ENCODE data around the gene ZEB1.

Gene ZEB1

GRCh38 chr10:31419394-31420063 lies 100.5 kb downstream of the ZEB1 start:
- TF ChIP-seq USF1 (IDR thresholded peaks at IDR 0.05) (no peak), YY1 (IDR thresholded peaks at IDR 0.05; ENCODE audit: low read depth) (no peak), EGR1 (IDR thresholded peaks at IDR 0.05) (no peak), TEAD4 (IDR thresholded peaks at IDR 0.05) (no peak), TCF12 (IDR thresholded peaks at IDR 0.05; ENCODE audit: low read depth) (no peak), TAF1 (IDR thresholded peaks at IDR 0.05; ENCODE audit: low read depth) (no peak), CEBPB (IDR thresholded peaks at IDR 0.05) (no peak), ZBTB7A (IDR thresholded peaks at IDR 0.05; ENCODE audit: low read depth) (no peak)
- TF ChIP-seq, protein P1, sequence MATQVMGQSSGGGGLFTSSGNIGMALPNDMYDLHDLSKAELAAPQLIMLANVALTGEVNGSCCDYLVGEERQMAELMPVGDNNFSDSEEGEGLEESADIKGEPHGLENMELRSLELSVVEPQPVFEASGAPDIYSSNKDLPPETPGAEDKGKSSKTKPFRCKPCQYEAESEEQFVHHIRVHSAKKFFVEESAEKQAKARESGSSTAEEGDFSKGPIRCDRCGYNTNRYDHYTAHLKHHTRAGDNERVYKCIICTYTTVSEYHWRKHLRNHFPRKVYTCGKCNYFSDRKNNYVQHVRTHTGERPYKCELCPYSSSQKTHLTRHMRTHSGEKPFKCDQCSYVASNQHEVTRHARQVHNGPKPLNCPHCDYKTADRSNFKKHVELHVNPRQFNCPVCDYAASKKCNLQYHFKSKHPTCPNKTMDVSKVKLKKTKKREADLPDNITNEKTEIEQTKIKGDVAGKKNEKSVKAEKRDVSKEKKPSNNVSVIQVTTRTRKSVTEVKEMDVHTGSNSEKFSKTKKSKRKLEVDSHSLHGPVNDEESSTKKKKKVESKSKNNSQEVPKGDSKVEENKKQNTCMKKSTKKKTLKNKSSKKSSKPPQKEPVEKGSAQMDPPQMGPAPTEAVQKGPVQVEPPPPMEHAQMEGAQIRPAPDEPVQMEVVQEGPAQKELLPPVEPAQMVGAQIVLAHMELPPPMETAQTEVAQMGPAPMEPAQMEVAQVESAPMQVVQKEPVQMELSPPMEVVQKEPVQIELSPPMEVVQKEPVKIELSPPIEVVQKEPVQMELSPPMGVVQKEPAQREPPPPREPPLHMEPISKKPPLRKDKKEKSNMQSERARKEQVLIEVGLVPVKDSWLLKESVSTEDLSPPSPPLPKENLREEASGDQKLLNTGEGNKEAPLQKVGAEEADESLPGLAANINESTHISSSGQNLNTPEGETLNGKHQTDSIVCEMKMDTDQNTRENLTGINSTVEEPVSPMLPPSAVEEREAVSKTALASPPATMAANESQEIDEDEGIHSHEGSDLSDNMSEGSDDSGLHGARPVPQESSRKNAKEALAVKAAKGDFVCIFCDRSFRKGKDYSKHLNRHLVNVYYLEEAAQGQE (IDR thresholded peaks at IDR 0.05; ENCODE audit: low read depth) = no peak
- TF ChIP-seq, protein P2, sequence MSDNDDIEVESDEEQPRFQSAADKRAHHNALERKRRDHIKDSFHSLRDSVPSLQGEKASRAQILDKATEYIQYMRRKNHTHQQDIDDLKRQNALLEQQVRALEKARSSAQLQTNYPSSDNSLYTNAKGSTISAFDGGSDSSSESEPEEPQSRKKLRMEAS (IDR thresholded peaks at IDR 0.05) = no peak

- TF ChIP-seq TCF12 (IDR thresholded peaks at IDR 0.05; ENCODE audit: low read depth) (no peak), ZBTB7A (IDR thresholded peaks at IDR 0.05; ENCODE audit: low read depth) (no peak), EP300 (IDR thresholded peaks at IDR 0.05; ENCODE audit: borderline replicate concordance) (no peak), YY1 (IDR thresholded peaks at IDR 0.05; ENCODE audit: low read depth) (no peak), NFIC (IDR thresholded peaks at IDR 0.05) (no peak), EGR1 (IDR thresholded peaks at IDR 0.05) (no peak), FOXM1 (IDR thresholded peaks at IDR 0.05; ENCODE audit: borderline replicate concordance, low read depth) (no peak), CEBPB (IDR thresholded peaks at IDR 0.05) (no peak), RAD21 (IDR thresholded peaks at IDR 0.05; ENCODE audit: low read depth) (no peak)
Measured at GRCh38 chr10:31421322-31421721, 102.3 kb downstream of the ZEB1 start.

GRCh38 chr10:31422634-31423033 lies 103.6 kb downstream of the ZEB1 start:
- no peak for TF ChIP-seq ZBTB7A (IDR thresholded peaks at IDR 0.05; ENCODE audit: low read depth)
- no peak for TF ChIP-seq USF1 (IDR thresholded peaks at IDR 0.05)
- no peak for TF ChIP-seq CEBPB (IDR thresholded peaks at IDR 0.05)
- TF ChIP-seq, protein P2 (IDR thresholded peaks at IDR 0.05) = no peak
- no peak for TF ChIP-seq FOXM1 (IDR thresholded peaks at IDR 0.05; ENCODE audit: borderline replicate concordance, low read depth)
- TF ChIP-seq TAF1 (IDR thresholded peaks at IDR 0.05; ENCODE audit: low read depth) = no peak
- no peak for TF ChIP-seq YY1 (IDR thresholded peaks at IDR 0.05; ENCODE audit: low read depth)
- TF ChIP-seq EP300 (IDR thresholded peaks at IDR 0.05; ENCODE audit: borderline replicate concordance) = no peak
- TF ChIP-seq TCF12 (IDR thresholded peaks at IDR 0.05; ENCODE audit: low read depth) = no peak
- no peak for TF ChIP-seq TEAD4 (IDR thresholded peaks at IDR 0.05)
- no peak for TF ChIP-seq RAD21 (IDR thresholded peaks at IDR 0.05; ENCODE audit: low read depth)
- TF ChIP-seq NFIC (IDR thresholded peaks at IDR 0.05) = no peak

DNA sequence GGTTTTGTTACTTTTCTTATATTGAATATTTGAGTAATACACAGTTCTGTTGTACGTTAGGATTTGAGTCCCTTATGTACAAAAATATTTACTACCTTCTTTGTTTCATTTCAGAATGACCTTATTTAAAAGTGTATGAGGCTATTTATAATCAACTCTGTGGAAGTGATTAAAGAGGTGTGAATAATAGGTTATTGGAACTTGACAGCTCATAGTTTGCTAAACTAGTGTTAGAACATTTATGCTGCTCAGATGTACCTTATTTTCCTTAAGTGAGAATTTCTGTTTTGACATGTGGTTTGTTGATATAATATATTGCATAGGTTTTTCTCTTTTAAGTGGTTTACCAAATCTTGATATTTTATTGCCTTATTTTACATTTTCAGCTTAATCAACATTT lies 105.5 kb downstream of the ZEB1 start:
- TF ChIP-seq TCF12 (IDR thresholded peaks at IDR 0.05; ENCODE audit: low read depth) = no peak
- TF ChIP-seq EP300 (IDR thresholded peaks at IDR 0.05; ENCODE audit: borderline replicate concordance) = no peak
- TF ChIP-seq, protein P2 (IDR thresholded peaks at IDR 0.05) = no peak
- TF ChIP-seq TAF1 (IDR thresholded peaks at IDR 0.05; ENCODE audit: low read depth) = no peak
- TF ChIP-seq RAD21 (IDR thresholded peaks at IDR 0.05; ENCODE audit: low read depth) = no peak
- no peak for TF ChIP-seq ZBTB7A (IDR thresholded peaks at IDR 0.05; ENCODE audit: low read depth)
- no peak for TF ChIP-seq USF1 (IDR thresholded peaks at IDR 0.05)
- no peak for TF ChIP-seq TEAD4 (IDR thresholded peaks at IDR 0.05)
- TF ChIP-seq, protein P1 (IDR thresholded peaks at IDR 0.05; ENCODE audit: low read depth) = no peak
- no peak for TF ChIP-seq YY1 (IDR thresholded peaks at IDR 0.05; ENCODE audit: low read depth)
- no peak for TF ChIP-seq CREB1 (IDR thresholded peaks at IDR 0.05; ENCODE audit: low read depth)
- no peak for TF ChIP-seq FOXM1 (IDR thresholded peaks at IDR 0.05; ENCODE audit: borderline replicate concordance, low read depth)
- TF ChIP-seq EGR1 (IDR thresholded peaks at IDR 0.05) = no peak
- TF ChIP-seq NFIC (IDR thresholded peaks at IDR 0.05) = no peak

DNA sequence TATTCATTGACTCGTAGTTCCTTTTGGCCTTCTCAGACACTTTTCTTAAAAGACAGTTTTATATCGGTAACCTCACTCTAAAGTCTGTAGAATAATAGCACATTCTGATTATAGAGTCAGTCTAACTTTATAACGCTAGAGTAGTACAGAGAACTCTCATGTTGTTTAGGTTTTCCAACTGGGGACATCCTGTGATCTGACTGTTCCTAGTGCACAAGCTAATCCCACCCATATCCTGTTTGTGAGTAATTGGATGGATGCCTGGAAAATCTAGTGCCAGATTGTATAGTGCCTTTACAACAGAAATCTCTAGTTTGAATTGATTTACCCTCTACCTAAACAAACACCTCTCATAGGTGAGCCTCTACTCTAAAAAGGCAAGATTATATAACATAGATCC lies 107.4 kb downstream of the ZEB1 start:
- TF ChIP-seq, protein P2 (IDR thresholded peaks at IDR 0.05) = no peak
- TF ChIP-seq, protein P1 (IDR thresholded peaks at IDR 0.05; ENCODE audit: low read depth) = no peak
- TF ChIP-seq ZBTB7A (IDR thresholded peaks at IDR 0.05; ENCODE audit: low read depth) = no peak
- TF ChIP-seq CREB1 (IDR thresholded peaks at IDR 0.05; ENCODE audit: low read depth) = no peak
- no peak for TF ChIP-seq TAF1 (IDR thresholded peaks at IDR 0.05; ENCODE audit: low read depth)
- no peak for TF ChIP-seq NFIC (IDR thresholded peaks at IDR 0.05)
- no peak for TF ChIP-seq EP300 (IDR thresholded peaks at IDR 0.05; ENCODE audit: borderline replicate concordance)
- no peak for TF ChIP-seq YY1 (IDR thresholded peaks at IDR 0.05; ENCODE audit: low read depth)
- TF ChIP-seq CEBPB (IDR thresholded peaks at IDR 0.05) = no peak
